ENCODE results near the gene C16orf74. TPM values are rescaled to one million over a fixed set of nuclear protein-coding genes. Genes with fewer than 3 reads are reported as not detected.

Gene C16orf74
- total RNA-seq, 1 donor from 2014 or later = 3.1 TPM

DNA sequence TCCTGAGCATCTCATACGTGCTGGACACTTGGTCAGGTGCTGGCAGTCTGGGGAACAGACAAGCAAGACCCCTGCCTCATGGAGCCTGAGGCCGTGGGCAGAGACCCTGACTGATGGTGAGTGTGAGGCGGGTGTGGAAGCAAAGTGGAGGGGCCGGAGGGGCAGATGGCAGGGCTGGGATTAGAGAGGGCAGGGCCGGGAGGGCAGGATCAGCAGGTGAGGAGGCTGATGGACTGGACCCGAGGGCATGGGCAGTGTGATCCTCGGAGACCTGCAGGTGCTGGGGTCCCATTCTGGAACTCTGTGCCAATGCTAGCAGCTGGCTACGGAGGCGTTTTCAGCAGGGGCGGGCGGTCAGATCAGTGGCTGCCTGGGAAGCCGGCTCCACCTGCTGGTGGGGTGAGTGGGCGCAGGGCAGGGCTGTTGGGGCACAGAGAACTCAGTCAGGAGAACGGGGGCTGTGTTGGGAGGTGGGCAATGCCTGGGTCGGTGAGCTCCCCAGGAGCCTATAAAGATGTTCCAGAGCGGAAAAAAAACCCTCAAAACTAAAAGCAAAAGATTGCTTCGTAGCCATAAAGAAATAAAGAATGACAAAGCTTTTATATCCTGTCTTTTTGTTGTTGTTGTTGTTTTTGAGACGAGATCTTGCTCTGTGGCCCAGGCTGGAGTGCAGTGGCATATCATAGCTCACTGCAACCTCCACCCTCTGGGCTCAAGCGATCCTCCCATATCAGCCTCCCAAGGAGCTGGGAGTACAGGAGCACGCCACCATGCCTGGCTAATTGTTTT is 8.9 kb upstream of the C16orf74 start:
- H3K9me3 Mint-ChIP-seq = no peaks in the 10 kb centered on the region
- H3K27me3 Mint-ChIP-seq = peaks cover 34% of the 10 kb centered on the region
- no peak overlapping the region for H3K4me3 Mint-ChIP-seq

DNA sequence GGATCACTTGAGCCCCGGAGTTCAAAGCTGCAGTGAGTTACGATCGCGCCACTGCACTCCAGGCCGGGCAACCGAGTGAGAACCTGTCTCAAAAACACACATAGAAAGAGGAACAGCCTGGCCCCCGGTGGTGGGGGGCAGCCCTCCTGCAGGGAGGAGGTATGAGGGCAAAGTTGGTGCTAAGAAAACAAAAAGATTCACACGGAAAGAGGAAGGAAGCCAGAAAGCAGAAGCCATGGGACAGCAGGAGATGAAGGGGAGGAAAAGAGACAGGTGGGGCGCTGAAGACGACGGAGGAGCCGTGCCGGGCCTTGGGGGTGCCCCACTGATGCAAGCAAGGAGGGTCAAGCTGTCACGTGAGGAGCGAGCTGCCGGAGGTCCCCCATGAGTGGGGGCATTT is 8.2 kb upstream of the C16orf74 start:
- Mint-ChIP-seq H3K27ac (no peak overlapping the region), H3K9me3 (no peaks in the 10 kb centered on the region), H3K4me1 (ENCODE audit: unreplicated experiment) (no peaks in the 10 kb centered on the region), H3K27me3 (peaks cover 34% of the 10 kb centered on the region), H3K36me3 (no peaks in the 10 kb centered on the region), H3K4me3 (no peak overlapping the region)
- DNase-seq (ENCODE audit: extremely low spot score, unreplicated experiment) = no peak
- TF ChIP-seq, protein P1, sequence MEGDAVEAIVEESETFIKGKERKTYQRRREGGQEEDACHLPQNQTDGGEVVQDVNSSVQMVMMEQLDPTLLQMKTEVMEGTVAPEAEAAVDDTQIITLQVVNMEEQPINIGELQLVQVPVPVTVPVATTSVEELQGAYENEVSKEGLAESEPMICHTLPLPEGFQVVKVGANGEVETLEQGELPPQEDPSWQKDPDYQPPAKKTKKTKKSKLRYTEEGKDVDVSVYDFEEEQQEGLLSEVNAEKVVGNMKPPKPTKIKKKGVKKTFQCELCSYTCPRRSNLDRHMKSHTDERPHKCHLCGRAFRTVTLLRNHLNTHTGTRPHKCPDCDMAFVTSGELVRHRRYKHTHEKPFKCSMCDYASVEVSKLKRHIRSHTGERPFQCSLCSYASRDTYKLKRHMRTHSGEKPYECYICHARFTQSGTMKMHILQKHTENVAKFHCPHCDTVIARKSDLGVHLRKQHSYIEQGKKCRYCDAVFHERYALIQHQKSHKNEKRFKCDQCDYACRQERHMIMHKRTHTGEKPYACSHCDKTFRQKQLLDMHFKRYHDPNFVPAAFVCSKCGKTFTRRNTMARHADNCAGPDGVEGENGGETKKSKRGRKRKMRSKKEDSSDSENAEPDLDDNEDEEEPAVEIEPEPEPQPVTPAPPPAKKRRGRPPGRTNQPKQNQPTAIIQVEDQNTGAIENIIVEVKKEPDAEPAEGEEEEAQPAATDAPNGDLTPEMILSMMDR (conservative IDR thresholded peaks at IDR 0.05) = no peak

More for the DNA sequence above, 8.9 kb upstream of the C16orf74 start:
- Mint-ChIP-seq H3K27ac (no peak overlapping the region), H3K36me3 (no peaks in the 10 kb centered on the region), H3K4me1 (ENCODE audit: unreplicated experiment) (no peaks in the 10 kb centered on the region)
- DNase-seq (ENCODE audit: extremely low spot score, unreplicated experiment) = no peak
- TF ChIP-seq, protein P1 (conservative IDR thresholded peaks at IDR 0.05) = peak; percentile 45

DNA sequence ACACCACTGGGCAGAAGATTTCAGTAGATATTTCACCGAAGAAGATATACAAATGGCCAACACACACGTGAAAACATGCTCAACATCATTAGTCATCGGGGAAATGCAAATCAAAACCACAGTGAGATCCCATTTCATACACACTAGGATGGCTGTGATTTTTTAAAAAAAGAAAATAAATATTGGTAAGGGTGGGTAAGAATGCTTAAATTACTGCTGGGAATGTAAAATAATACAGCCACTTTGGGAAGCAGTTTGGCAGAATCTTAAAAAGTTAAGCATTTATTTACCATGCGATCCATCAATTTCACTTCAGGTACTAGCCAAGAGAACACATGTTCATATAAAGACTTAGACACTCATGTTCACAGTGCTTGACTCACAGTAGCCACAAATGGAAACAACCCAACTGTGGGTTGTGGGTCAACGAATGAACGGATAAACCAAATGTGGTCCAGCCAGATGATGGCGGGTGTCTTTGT is 6.5 kb upstream of the C16orf74 start:
- H3K36me3 Mint-ChIP-seq = no peaks in the 10 kb centered on the region
- peaks cover 43% of the 10 kb centered on the region for H3K27me3 Mint-ChIP-seq
- no peak overlapping the region for H3K4me3 Mint-ChIP-seq
- no peak overlapping the region for H3K27ac Mint-ChIP-seq
- DNase-seq (ENCODE audit: extremely low spot score, unreplicated experiment) = no peak
- TF ChIP-seq, protein P1 (conservative IDR thresholded peaks at IDR 0.05) = no peak
- peaks cover 9% of the 10 kb centered on the region for H3K4me1 Mint-ChIP-seq (ENCODE audit: unreplicated experiment)
- no peaks in the 10 kb centered on the region for H3K9me3 Mint-ChIP-seq

DNA sequence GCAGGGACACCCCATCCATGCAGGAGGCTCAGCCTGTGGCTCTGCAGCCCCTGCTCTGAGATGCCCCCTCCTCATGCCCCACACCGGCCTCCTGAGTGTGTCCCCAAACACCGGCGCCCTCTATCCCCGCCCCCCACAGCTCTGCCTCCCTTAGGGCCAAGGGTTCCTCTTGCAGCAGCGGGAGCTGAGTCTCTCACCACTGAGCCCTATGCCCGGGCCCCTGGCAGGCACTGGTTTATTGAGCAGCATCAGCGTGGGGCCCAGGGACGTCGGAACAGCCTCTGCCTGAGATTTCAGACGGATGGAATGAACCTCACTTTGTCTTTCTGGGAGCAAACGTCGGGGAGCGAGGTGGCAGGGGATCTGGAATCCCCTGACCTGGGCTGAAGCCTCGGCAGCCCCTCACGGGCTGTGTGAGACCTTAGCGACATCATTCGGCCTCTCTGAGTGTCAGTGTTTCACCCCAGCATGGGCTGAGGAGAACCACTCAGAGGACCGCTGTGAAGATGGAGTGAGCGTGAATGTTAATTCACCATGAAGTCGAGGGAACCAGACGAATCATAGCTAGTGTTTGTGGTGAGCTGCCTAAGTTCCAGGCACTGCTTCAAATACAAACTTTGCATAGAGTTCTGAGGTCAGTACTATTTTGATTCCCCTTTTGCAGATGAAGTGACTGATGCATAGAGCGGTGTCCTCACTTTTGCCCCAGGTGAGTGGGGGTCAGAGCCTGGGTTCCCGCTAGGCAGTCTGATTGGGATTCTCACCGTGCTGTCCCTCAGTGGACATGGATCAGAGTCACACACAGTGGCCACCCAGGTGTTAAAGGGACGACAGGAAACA is 5.3 kb upstream of the C16orf74 start:
- Mint-ChIP-seq H3K9me3 (no peaks in the 10 kb centered on the region), H3K4me1 (ENCODE audit: unreplicated experiment) (peaks cover 9% of the 10 kb centered on the region), H3K27me3 (peaks cover 46% of the 10 kb centered on the region), H3K27ac (no peak overlapping the region), H3K36me3 (no peaks in the 10 kb centered on the region), H3K4me3 (no peak overlapping the region)
- TF ChIP-seq, protein P1 (conservative IDR thresholded peaks at IDR 0.05) = no peak
- no peak for DNase-seq (ENCODE audit: extremely low spot score, unreplicated experiment)

GRCh38 chr16:85754413-85754812 is 3.5 kb upstream of the C16orf74 start:
- no peaks in the 10 kb centered on the region for H3K36me3 Mint-ChIP-seq

More at GRCh38 chr16:85754413-85754812, 3.5 kb upstream of the C16orf74 start:
- TF ChIP-seq, protein P1 (conservative IDR thresholded peaks at IDR 0.05) = no peak
- DNase-seq (ENCODE audit: extremely low spot score, unreplicated experiment) = no peak
- no peaks in the 10 kb centered on the region for H3K9me3 Mint-ChIP-seq
- H3K27me3 Mint-ChIP-seq = peaks cover 43% of the 10 kb centered on the region
- no peak overlapping the region for H3K27ac Mint-ChIP-seq
- H3K4me1 Mint-ChIP-seq (ENCODE audit: unreplicated experiment) = peaks cover 12% of the 10 kb centered on the region
- H3K4me3 Mint-ChIP-seq = no peak overlapping the region
